H9 (cell line): ENCODE results near the gene PGPEP1. TPM values are rescaled to one million over a fixed set of nuclear protein-coding genes. Genes with fewer than 3 reads are reported as not detected.

ENCODE experiments used
- DNase-seq: peaks from one replicate; pipeline ENCODE4 v3.0.0-alpha.2; 2017
- H2AFZ ChIP-seq: one replicate; pipeline ENCODE4 v1.6.1; 2013; ENCODE audit warnings: mild to moderate bottlenecking, low read length, control low read depth, moderate library complexity
- H2AK5ac ChIP-seq: 2 replicates; pipeline ENCODE4 v1.6.1; 2013; ENCODE audit warnings: low read length, control low read depth, mixed read lengths; ENCODE audit not compliant: insufficient read length
- H2BK120ac ChIP-seq: one replicate; pipeline ENCODE4 v1.6.1; 2013; ENCODE audit warnings: low read depth, mild to moderate bottlenecking, low read length, control low read depth, inconsistent platforms; ENCODE audit not compliant: poor library complexity, severe bottlenecking
- H2BK12ac ChIP-seq: 2 replicates; pipeline ENCODE4 v1.6.1; 2013; ENCODE audit warnings: low read length, control low read depth, mixed read lengths, low read depth; ENCODE audit not compliant: insufficient read length
- H2BK15ac ChIP-seq: 2 replicates; pipeline ENCODE4 v1.6.1; 2013; ENCODE audit warnings: low read depth, low read length, control low read depth
- H2BK20ac ChIP-seq: one replicate; pipeline ENCODE4 v1.6.1; 2013; ENCODE audit warnings: low read depth, mild to moderate bottlenecking, low read length, control low read depth, inconsistent platforms; ENCODE audit not compliant: poor library complexity, severe bottlenecking
- H2BK5ac ChIP-seq: 2 replicates; pipeline ENCODE4 v1.6.1; 2013; ENCODE audit warnings: low read length, control low read depth, mixed read lengths; ENCODE audit not compliant: insufficient read length
- H3K14ac ChIP-seq: 2 replicates; pipeline ENCODE4 v1.6.1; 2013; ENCODE audit warnings: low read length, control low read depth; ENCODE audit not compliant: insufficient read depth
- H3K18ac ChIP-seq: 2 replicates; pipeline ENCODE4 v1.6.1; 2013; ENCODE audit warnings: low read depth, mild to moderate bottlenecking, mixed read lengths, low read length, control low read depth; ENCODE audit not compliant: insufficient read length
- H3K23ac ChIP-seq: 2 replicates; pipeline ENCODE4 v1.6.1; 2013; ENCODE audit warnings: low read length, control low read depth, mixed read lengths, low read depth; ENCODE audit not compliant: insufficient read length
- H3K23me2 ChIP-seq: 2 replicates; pipeline ENCODE4 v1.6.1; 2013; ENCODE audit warnings: low read depth, mild to moderate bottlenecking, mixed read lengths, low read length, control low read depth; ENCODE audit not compliant: insufficient read length, poor library complexity, severe bottlenecking
- H3K27ac ChIP-seq: 2 replicates; pipeline ENCODE4 v1.5.1; 2013; ENCODE audit warnings: low read length, control low read depth, mixed read lengths, low read depth; ENCODE audit not compliant: insufficient read length
- H3K27me3 ChIP-seq: 2 replicates; pipeline ENCODE4 v1.6.1; 2013; ENCODE audit warnings: low read length, control low read depth, inconsistent platforms; ENCODE audit not compliant: insufficient read depth
- H3K4ac ChIP-seq: 2 replicates; pipeline ENCODE4 v1.6.1; 2013; ENCODE audit warnings: low read depth, mild to moderate bottlenecking, control low read depth, inconsistent platforms, low read length, moderate library complexity
- H3K4me1 ChIP-seq: 2 replicates; pipeline ENCODE4 v1.6.1; 2013; ENCODE audit warnings: low read length, control low read depth, inconsistent platforms; ENCODE audit not compliant: insufficient read depth
- H3K4me2 ChIP-seq: 2 replicates; pipeline ENCODE4 v1.6.1; 2013; ENCODE audit warnings: low read length, control low read depth, mixed read lengths; ENCODE audit not compliant: insufficient read length, insufficient read depth
- H3K56ac ChIP-seq: 2 replicates; pipeline ENCODE4 v1.6.1; 2013; ENCODE audit warnings: low read depth, mild to moderate bottlenecking, mixed read lengths, low read length, control low read depth; ENCODE audit not compliant: insufficient read length
- H3K79me1 ChIP-seq: 2 replicates; pipeline ENCODE4 v1.6.1; 2013; ENCODE audit warnings: low read depth, mild to moderate bottlenecking, moderate library complexity, low read length, control low read depth, inconsistent platforms; ENCODE audit not compliant: insufficient read depth, poor library complexity, severe bottlenecking
- H3K79me2 ChIP-seq: 2 replicates; pipeline ENCODE4 v1.6.1; 2013; ENCODE audit warnings: low read length, control low read depth, inconsistent platforms; ENCODE audit not compliant: insufficient read depth
- H3K9ac ChIP-seq: 2 replicates; pipeline ENCODE4 v1.6.1; 2013; ENCODE audit warnings: low read length, control low read depth, mixed read lengths; ENCODE audit not compliant: insufficient read length; ENCODE audit errors: extremely low read depth
- H3K9me3 ChIP-seq: one replicate; pipeline ENCODE4 v1.6.1; 2013; ENCODE audit warnings: low read depth, low read length, inconsistent platforms; ENCODE audit not compliant: control insufficient read depth
- H3T11ph ChIP-seq: one replicate; pipeline ENCODE4 v1.6.1; 2013; ENCODE audit warnings: mild to moderate bottlenecking, low read length, control low read depth, inconsistent platforms
- H4K20me1 ChIP-seq: one replicate; pipeline ENCODE4 v1.6.1; 2013; ENCODE audit not compliant: control insufficient read depth, insufficient read length, insufficient read depth
- H4K5ac ChIP-seq: 2 replicates; pipeline ENCODE4 v1.6.1; 2013; ENCODE audit warnings: low read depth, mild to moderate bottlenecking, mixed read lengths, low read length, control low read depth; ENCODE audit not compliant: insufficient read length
- H4K8ac ChIP-seq: replicated peaks from 2 replicates; pipeline ENCODE4 v1.6.1; 2013; ENCODE audit warnings: low read length, control low read depth, mixed read lengths, low read depth; ENCODE audit not compliant: insufficient read length
- H4K91ac ChIP-seq: 2 replicates; pipeline ENCODE4 v1.6.1; 2013; ENCODE audit warnings: low read depth, mild to moderate bottlenecking, moderate library complexity, mixed read lengths, low read length, control low read depth; ENCODE audit not compliant: insufficient read length
- H3K27ac Mint-ChIP-seq, 3 experiments: 2 replicates in 2 of 3; 3 replicates in 1 of 3; pipeline ENCODE4 v1.8.0; 2020 to 2021; ENCODE audit warnings: mixed read lengths in 3 of 3, mild to moderate bottlenecking in 1 of 3, moderate library complexity in 1 of 3
- H3K27me3 Mint-ChIP-seq: 2 replicates; pipeline ENCODE4 v1.8.0; 2021; ENCODE audit warnings: low read depth, mild to moderate bottlenecking, moderate library complexity, mixed read lengths
- H3K36me3 Mint-ChIP-seq, 3 experiments: 2 replicates in 2 of 3; 3 replicates in 1 of 3; pipeline ENCODE4 v1.8.0; 2020 to 2021; ENCODE audit warnings: low read depth in 3 of 3, mixed read lengths in 3 of 3; ENCODE audit not compliant: insufficient read depth in 1 of 3
- H3K4me1 Mint-ChIP-seq, 2 experiments: 2 replicates each; pipeline ENCODE4 v1.8.0; 2020; ENCODE audit warnings: mixed read lengths in 2 of 2
- H3K4me3 Mint-ChIP-seq, 2 experiments: 2 replicates in 1 of 2; 3 replicates in 1 of 2; pipeline ENCODE4 v1.8.0; 2020 to 2021; ENCODE audit warnings: mild to moderate bottlenecking in 2 of 2, mixed read lengths in 2 of 2, moderate library complexity in 1 of 2
- H3K9me3 Mint-ChIP-seq, 2 experiments: 2 replicates in 1 of 2; 3 replicates in 1 of 2; pipeline ENCODE4 v1.8.0; 2020; ENCODE audit warnings: mild to moderate bottlenecking in 2 of 2, mixed read lengths in 2 of 2, moderate library complexity in 1 of 2
- WGBS: extraction: QIAGEN DNeasy Blood & Tissue Kit; methylation state at CpG from one replicate; pipeline ENCODE4 v1.1.7; 2013; ENCODE audit warnings: missing lambda C conversion rate, low lambda C conversion rate, mixed read lengths; ENCODE audit not compliant: insufficient read length; ENCODE audit errors: extremely low coverage; 5-methylcytosine and 5-hydroxymethylcytosine counted together
- total RNA-seq: library from RNA; stranded (reverse); gene quantifications from 2 replicates; pipeline ENCODE4 v1.2.1, GENCODE V29; 2021
- TF ChIP-seq, protein P1 (sequence below): fragments of 200-600 bp; sonication (generic); conservative IDR thresholded peaks from 3 replicates; pipeline ENCODE4 v1.8.0; 2021; ENCODE audit warnings: antibody characterized with exemption, mild to moderate bottlenecking

Gene PGPEP1
- total RNA-seq, 1 experiment from 2014 or later: 64.8 TPM

DNA sequence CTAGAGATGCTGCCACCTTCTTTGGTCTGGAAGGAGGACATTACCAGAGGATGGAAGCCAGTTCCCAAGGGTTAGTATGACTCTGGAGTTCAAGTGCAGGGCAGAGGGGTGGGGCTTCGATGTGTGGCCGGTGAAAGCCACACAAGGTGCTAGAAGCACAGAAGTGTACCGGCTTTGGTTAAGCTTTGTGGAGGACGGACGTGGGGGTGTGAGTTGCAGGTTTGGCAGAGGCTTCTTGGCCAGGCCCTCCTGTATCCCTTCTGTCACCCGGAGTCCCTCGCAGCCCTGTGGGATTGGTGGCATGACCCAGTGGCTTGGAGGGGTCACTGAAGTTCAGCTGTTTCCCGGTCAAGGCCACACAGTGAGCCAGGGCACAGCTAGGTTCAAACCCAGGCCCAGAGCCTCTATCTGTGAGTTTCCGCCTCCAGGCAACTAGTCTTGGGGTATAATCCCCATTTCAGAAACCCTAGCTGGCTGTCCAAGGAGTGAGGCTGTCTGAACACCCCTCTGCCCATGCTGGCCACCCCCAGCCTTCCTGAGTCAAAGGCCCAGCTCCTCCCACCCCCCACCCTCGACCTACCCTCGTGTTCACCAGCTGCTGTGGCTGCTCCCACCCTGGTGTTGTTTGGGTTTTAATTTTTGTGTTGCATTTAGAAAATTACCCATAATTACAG, 74.2 kb downstream of the PGPEP1 start:
- Histone ChIP-seq H3K27ac (no peak overlapping the region), H3K27me3 (no peaks in the 10 kb centered on the region; the same call in 1 of the 2 replicates), H3K14ac (no peak overlapping the region), H4K5ac (no peak overlapping the region), H2BK120ac (no peak overlapping the region), H3T11ph (no peak overlapping the region), H3K56ac (no peak overlapping the region), H3K23ac (no peak overlapping the region), H2AK5ac (no peak overlapping the region), H3K79me2 (no peaks in the 10 kb centered on the region), H2BK5ac (no peak overlapping the region), H3K18ac (no peak overlapping the region), H4K20me1 (no peaks in the 10 kb centered on the region), H2BK15ac (no peak overlapping the region), H2BK12ac (no peak overlapping the region), H3K79me1 (no peaks in the 10 kb centered on the region), H4K91ac (no peak overlapping the region), H3K9me3 (no peaks in the 10 kb centered on the region), H3K4me1 (peaks cover 4% of the 10 kb centered on the region; the same call in 1 of the 2 replicates), H3K4ac (no peak overlapping the region), H3K9ac (no peak overlapping the region), H4K8ac (no peak overlapping the region), H2BK20ac (no peak overlapping the region), H3K4me2 (no peak overlapping the region), H2AFZ (no peak overlapping the region), H3K23me2 (peaks cover 12% of the 10 kb centered on the region)
- H3K36me3 Mint-ChIP-seq: no peaks in the 10 kb centered on the region
- peaks cover 19 to 38% of the 10 kb centered on the region in 2 experiments for H3K4me1 Mint-ChIP-seq
- no peak overlapping the region for H3K27ac Mint-ChIP-seq
- peaks cover 54% of the 10 kb centered on the region for H3K27me3 Mint-ChIP-seq
- DNase-seq: peak; percentile 35
- H3K9me3 Mint-ChIP-seq: no peaks in the 10 kb centered on the region; a peak in 2 of 5 replicates
- peak overlapping the region in 1 of 2 experiments; percentile 56; a peak in 2 of 5 replicates for H3K4me3 Mint-ChIP-seq
- TF ChIP-seq, protein P1, sequence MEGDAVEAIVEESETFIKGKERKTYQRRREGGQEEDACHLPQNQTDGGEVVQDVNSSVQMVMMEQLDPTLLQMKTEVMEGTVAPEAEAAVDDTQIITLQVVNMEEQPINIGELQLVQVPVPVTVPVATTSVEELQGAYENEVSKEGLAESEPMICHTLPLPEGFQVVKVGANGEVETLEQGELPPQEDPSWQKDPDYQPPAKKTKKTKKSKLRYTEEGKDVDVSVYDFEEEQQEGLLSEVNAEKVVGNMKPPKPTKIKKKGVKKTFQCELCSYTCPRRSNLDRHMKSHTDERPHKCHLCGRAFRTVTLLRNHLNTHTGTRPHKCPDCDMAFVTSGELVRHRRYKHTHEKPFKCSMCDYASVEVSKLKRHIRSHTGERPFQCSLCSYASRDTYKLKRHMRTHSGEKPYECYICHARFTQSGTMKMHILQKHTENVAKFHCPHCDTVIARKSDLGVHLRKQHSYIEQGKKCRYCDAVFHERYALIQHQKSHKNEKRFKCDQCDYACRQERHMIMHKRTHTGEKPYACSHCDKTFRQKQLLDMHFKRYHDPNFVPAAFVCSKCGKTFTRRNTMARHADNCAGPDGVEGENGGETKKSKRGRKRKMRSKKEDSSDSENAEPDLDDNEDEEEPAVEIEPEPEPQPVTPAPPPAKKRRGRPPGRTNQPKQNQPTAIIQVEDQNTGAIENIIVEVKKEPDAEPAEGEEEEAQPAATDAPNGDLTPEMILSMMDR: no peak
- no CpG with 5 or more reads among the region's 11 CpGs for WGBS
